Measurements from ENCODE around the gene EIF6. TPM values are rescaled to one million over a fixed set of nuclear protein-coding genes. Genes with fewer than 3 reads are reported as not detected.
A peak's percentile ranks its signal among the peaks of the same experiment; 100 is the strongest.

EIF6 gene
- total and polyA plus RNA-seq, 2 of the 8 experiments (the other 6 are each of a cell fraction or from before 2014, with no cell fraction given): 184 to 319 TPM

DNA sequence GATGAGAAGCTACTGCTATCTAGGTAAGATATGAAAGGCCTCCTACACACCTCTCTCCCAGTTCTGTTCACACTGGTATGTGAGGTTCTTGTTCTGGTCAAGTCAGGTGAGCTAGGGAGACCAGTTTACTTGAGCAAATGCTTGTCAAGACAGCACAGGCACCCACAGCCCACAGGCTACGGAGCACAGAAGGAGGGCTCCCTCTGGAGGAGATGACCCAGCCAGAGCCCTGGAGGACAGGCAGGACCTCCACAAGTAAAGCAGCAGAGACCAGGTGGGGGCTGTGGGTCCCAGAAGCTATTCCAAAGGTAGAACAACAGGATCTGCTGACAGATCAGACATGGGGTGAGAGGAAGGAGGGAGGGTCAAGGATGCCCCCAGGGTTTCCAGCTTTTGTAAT, 19.8 kb downstream of the EIF6 start:
- Histone ChIP-seq H2BK12ac (ENCODE audit: low read depth, low read length) (peak overlapping the region; percentile 86; the same call in 1 of the 2 replicates), H3K4me2 (ENCODE audit: insufficient read depth in 1 of 2, low read depth in 2 of 2, low read length in 2 of 2) (no peak overlapping the region), H3K23me2 (ENCODE audit: low read depth, low read length) (no peaks in the 10 kb centered on the region; the same call in 1 of the 2 replicates), H3K79me1 (ENCODE audit: low read depth, low read length) (no peaks in the 10 kb centered on the region), H3K9me3 (ENCODE audit: insufficient read depth in 2 of 2, low read depth in 1 of 2, low read length in 1 of 2) (no peaks in the 10 kb centered on the region), H2BK15ac (ENCODE audit: low read length) (0 out of 2 replicates have a peak overlapping the region, but pooled peaks have one; percentile 10), H3K4me3 (ENCODE audit: extremely low read depth in 1 of 4, insufficient read depth in 2 of 4, low read depth in 3 of 4, low read length in 4 of 4) (no peak overlapping the region), H4K20me1 (replicated peaks in 1 of 2; ENCODE audit: control insufficient read depth in 1 of 2, insufficient read depth in 2 of 2, low read length in 2 of 2) (no peaks in the 10 kb centered on the region), H3K14ac (ENCODE audit: insufficient read length) (no peak overlapping the region), H4K5ac (ENCODE audit: insufficient read length, low read depth, low read length) (peak overlapping the region; percentile 37), H3K27ac (ENCODE audit: low read depth, low read length) (no peak overlapping the region; the same call in 1 of the 2 replicates), H3K4ac (replicated peaks; ENCODE audit: insufficient read length, low read depth, low read length) (no peak overlapping the region), H2AFZ (ENCODE audit: low read length) (no peak overlapping the region), H4K8ac (ENCODE audit: extremely low read depth, insufficient read depth, low read length) (no peak overlapping the region), H3K79me2 (ENCODE audit: control insufficient read depth in 1 of 2, insufficient read depth in 2 of 2, low read length in 2 of 2) (no peaks in the 10 kb centered on the region), H3K4me1 (replicated peaks in 1 of 4; ENCODE audit: control insufficient read depth in 3 of 4, insufficient read depth in 4 of 4, low read length in 3 of 4) (peaks cover 10 to 38% (median 24%) of the 10 kb centered on the region in 4 experiments), H3K9ac (replicated peaks in 1 of 4; ENCODE audit: extremely low read depth in 1 of 4, low read depth in 3 of 4, low read length in 3 of 4) (no peak overlapping the region), H3K56ac (replicated peaks; ENCODE audit: insufficient read length, low read depth, low read length) (no peak overlapping the region), H2BK5ac (ENCODE audit: low read depth, low read length) (peak overlapping the region; percentile 53; the same call in 1 of the 2 replicates), H3K18ac (ENCODE audit: extremely low read depth, low read length) (peak overlapping the region; percentile 9; the same call in 1 of the 2 replicates), H4K91ac (replicated peaks; ENCODE audit: insufficient read length, low read length) (peak overlapping the region; percentile 63), H3K23ac (ENCODE audit: insufficient read length) (no peak overlapping the region), H3K36me3 (ENCODE audit: control insufficient read depth in 2 of 4, insufficient read depth in 4 of 4, low read length in 3 of 4) (peaks cover 0 to 1% (median 0%) of the 10 kb centered on the region in 4 experiments; a peak in 1 of 8 replicates), H2BK20ac (ENCODE audit: low read length) (peak overlapping the region; percentile 7; the same call in 1 of the 2 replicates), H2BK120ac (replicated peaks; ENCODE audit: low read depth, low read length) (no peak overlapping the region), H2AK5ac (ENCODE audit: low read depth, low read length) (no peak overlapping the region), H3K27me3 (replicated peaks in 1 of 4; ENCODE audit: control insufficient read depth in 3 of 4, extremely low read depth in 1 of 4, insufficient read depth in 3 of 4, low read length in 3 of 4) (no peaks in the 10 kb centered on the region)
- 71% methylated on average over 1 of the region's 1 CpG; no CpG with 5 or more reads in 1 of the 2 experiments for WGBS, 2 experiments (ENCODE audit: extremely low coverage in 1 of 2, insufficient coverage in 1 of 2, insufficient read length in 1 of 2, insufficient replicate concordance in 2 of 2, low coverage in 1 of 2, low lambda C conversion rate in 2 of 2, missing lambda C conversion rate in 1 of 2)
- TF ChIP-seq, protein P1, sequence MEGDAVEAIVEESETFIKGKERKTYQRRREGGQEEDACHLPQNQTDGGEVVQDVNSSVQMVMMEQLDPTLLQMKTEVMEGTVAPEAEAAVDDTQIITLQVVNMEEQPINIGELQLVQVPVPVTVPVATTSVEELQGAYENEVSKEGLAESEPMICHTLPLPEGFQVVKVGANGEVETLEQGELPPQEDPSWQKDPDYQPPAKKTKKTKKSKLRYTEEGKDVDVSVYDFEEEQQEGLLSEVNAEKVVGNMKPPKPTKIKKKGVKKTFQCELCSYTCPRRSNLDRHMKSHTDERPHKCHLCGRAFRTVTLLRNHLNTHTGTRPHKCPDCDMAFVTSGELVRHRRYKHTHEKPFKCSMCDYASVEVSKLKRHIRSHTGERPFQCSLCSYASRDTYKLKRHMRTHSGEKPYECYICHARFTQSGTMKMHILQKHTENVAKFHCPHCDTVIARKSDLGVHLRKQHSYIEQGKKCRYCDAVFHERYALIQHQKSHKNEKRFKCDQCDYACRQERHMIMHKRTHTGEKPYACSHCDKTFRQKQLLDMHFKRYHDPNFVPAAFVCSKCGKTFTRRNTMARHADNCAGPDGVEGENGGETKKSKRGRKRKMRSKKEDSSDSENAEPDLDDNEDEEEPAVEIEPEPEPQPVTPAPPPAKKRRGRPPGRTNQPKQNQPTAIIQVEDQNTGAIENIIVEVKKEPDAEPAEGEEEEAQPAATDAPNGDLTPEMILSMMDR (IDR thresholded peaks at IDR 0.05; ENCODE audit: control extremely low read depth in 1 of 3, insufficient read depth in 1 of 3, low read depth in 1 of 3, low read length in 3 of 3): peak; percentile 36 to 54 (median 47); a peak in 3 of 4 replicates
- TF ChIP-seq RAD21 (IDR thresholded peaks at IDR 0.05 in 1 of 2, conservative IDR thresholded peaks at IDR 0.05 in 1 of 2; ENCODE audit: low read depth in 2 of 2, low read length in 2 of 2): peak; percentile 56 to 75
- TF ChIP-seq SAP30 (IDR thresholded peaks at IDR 0.05; ENCODE audit: insufficient read depth, insufficient replicate concordance, low read length): no peak
- TF ChIP-seq JUND (IDR thresholded peaks at IDR 0.05; ENCODE audit: low read length): no peak
- POLR2A ChIA-PET (ENCODE audit: partially characterized antibody): interaction anchor here (0.5 to 7.2 kb wide), 11 partner anchors 10 to 195 kb away, joined by 3 to 98 read pairs (median 4); partner anchors contain the start of genes EDEM2, EIF6, MMP24 and MMP24OS
- DNase-seq (ENCODE audit: low read depth in 1 of 2, low spot score in 2 of 2) (no peak), FAIRE-seq (no peak)
- CTCF ChIA-PET (ENCODE audit: partially characterized antibody): interaction anchor here (0.7 to 11.5 kb wide), 18 partner anchors 11 to 286 kb away, joined by 3 to 135 read pairs (median 4); partner anchors contain the start of genes EDEM2 and MMP24

All from H1 (cell line).